DND-41 (cell line): ENCODE measurements around the gene NR1D1.

ENCODE experiments used
- ATAC-seq: fragments of 200-7000 bp; cut with Tn5 transposase; 3 replicates; pipeline ENCODE4 v1.9.1; 2021; ENCODE audit warnings: low read depth; ENCODE audit not compliant: insufficient read depth
- DNase-seq: peaks from one replicate; pipeline ENCODE4 v3.0.0-alpha.2; 2020
- H2AFZ ChIP-seq: 2 replicates; pipeline ENCODE4 v1.6.0; 2012; ENCODE audit warnings: low read depth, low read length
- H3K27ac ChIP-seq: 2 replicates; pipeline ENCODE4 v1.5.1; 2012; ENCODE audit warnings: low read length, inconsistent platforms
- H3K27me3 ChIP-seq: fragments of 200-600 bp; sonication (generic); 2 replicates; pipeline ENCODE4 v1.6.0; 2012; ENCODE audit warnings: low read length, mild to moderate bottlenecking, inconsistent platforms; ENCODE audit not compliant: insufficient read depth, poor library complexity
- H3K36me3 ChIP-seq: 2 replicates; pipeline ENCODE4 v1.5.1; 2012; ENCODE audit warnings: low read length, inconsistent platforms; ENCODE audit not compliant: insufficient read depth
- H3K4me1 ChIP-seq: 2 replicates; pipeline ENCODE4 v1.5.1; 2012; ENCODE audit warnings: mild to moderate bottlenecking, low read length; ENCODE audit not compliant: insufficient read depth
- H3K4me2 ChIP-seq: 2 replicates; pipeline ENCODE4 v1.6.0; 2012; ENCODE audit warnings: mild to moderate bottlenecking, moderate library complexity, low read length, inconsistent platforms; ENCODE audit not compliant: insufficient read depth
- H3K4me3 ChIP-seq, 2 experiments: fragments of 200-600 bp in 1 of 2; shearing (Covaris generic) in 1 of 2; 2 replicates each; pipeline ENCODE4 v1.5.1; 2012 to 2016; ENCODE audit warnings: inconsistent platforms in 2 of 2, low read length in 2 of 2, mild to moderate bottlenecking in 2 of 2, low read depth in 1 of 2, moderate library complexity in 1 of 2
- H3K79me2 ChIP-seq: 2 replicates; pipeline ENCODE4 v1.6.0; 2012; ENCODE audit warnings: low read length, inconsistent platforms; ENCODE audit not compliant: insufficient read depth
- H3K9ac ChIP-seq: 2 replicates; pipeline ENCODE4 v1.6.0; 2012; ENCODE audit warnings: low read depth, mild to moderate bottlenecking, inconsistent platforms, low read length, moderate library complexity
- H3K9me3 ChIP-seq: 2 replicates; pipeline ENCODE4 v1.5.1; 2012; ENCODE audit warnings: low read length, moderate library complexity, mild to moderate bottlenecking, inconsistent platforms; ENCODE audit not compliant: insufficient read depth, severe bottlenecking
- H4K20me1 ChIP-seq: 2 replicates; pipeline ENCODE4 v1.6.0; 2012; ENCODE audit warnings: low read length; ENCODE audit not compliant: insufficient read depth
- CTCF ChIP-seq: IDR thresholded peaks from 2 replicates; pipeline ENCODE4 v1.5.1; 2012; ENCODE audit warnings: borderline replicate concordance, low read length, moderate library complexity, mild to moderate bottlenecking; ENCODE audit not compliant: poor library complexity, severe bottlenecking; ENCODE audit errors: extremely low read depth
- EZH2 ChIP-seq: IDR thresholded peaks from 3 replicates; pipeline ENCODE4 v1.6.1; 2012; ENCODE audit warnings: borderline replicate concordance, low read depth, mild to moderate bottlenecking, moderate library complexity, low read length, inconsistent platforms; ENCODE audit not compliant: severe bottlenecking

NR1D1 gene

DNA sequence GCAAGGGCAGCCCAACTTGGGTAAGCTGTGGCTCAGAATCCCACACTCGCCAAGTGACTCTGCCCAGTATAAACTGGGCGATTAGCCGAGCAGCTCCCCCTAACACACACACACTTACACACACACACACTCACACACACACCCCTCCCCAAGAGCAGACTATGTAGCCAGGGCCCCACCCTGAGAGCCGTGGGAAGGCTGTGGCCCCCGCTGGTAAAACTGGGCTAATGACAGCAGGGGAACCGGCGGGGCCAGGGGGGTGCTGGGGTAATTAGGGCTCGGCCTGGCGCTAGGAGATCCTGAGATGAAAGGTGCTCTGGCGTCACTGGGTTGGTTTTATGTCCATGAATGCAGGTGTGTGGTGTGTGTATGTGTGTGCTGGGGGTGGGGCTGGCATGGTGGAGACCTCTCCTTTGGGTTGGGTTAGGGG lies 38.8 kb downstream of the NR1D1 start:
- peak overlapping the region; percentile 69; the same call in 1 of the 2 replicates for H2AFZ ChIP-seq
- DNase-seq (no peak), ATAC-seq (no peak)
- no peak overlapping the region for H3K4me3 ChIP-seq
- H3K9me3 ChIP-seq = no peaks in the 10 kb centered on the region
- H4K20me1 ChIP-seq = no peaks in the 10 kb centered on the region
- no peak for TF ChIP-seq EZH2
- TF ChIP-seq CTCF = no peak
- no peaks in the 10 kb centered on the region for H3K27me3 ChIP-seq
- H3K79me2 ChIP-seq = peaks cover 32% of the 10 kb centered on the region
- no peak overlapping the region for H3K9ac ChIP-seq
- H3K27ac ChIP-seq = no peak overlapping the region
- H3K36me3 ChIP-seq = no peaks in the 10 kb centered on the region; the same call in 1 of the 2 replicates
- H3K4me2 ChIP-seq = peak overlapping the region; percentile 95; the same call in 1 of the 2 replicates
- H3K4me1 ChIP-seq = peaks cover 34% of the 10 kb centered on the region

DNA sequence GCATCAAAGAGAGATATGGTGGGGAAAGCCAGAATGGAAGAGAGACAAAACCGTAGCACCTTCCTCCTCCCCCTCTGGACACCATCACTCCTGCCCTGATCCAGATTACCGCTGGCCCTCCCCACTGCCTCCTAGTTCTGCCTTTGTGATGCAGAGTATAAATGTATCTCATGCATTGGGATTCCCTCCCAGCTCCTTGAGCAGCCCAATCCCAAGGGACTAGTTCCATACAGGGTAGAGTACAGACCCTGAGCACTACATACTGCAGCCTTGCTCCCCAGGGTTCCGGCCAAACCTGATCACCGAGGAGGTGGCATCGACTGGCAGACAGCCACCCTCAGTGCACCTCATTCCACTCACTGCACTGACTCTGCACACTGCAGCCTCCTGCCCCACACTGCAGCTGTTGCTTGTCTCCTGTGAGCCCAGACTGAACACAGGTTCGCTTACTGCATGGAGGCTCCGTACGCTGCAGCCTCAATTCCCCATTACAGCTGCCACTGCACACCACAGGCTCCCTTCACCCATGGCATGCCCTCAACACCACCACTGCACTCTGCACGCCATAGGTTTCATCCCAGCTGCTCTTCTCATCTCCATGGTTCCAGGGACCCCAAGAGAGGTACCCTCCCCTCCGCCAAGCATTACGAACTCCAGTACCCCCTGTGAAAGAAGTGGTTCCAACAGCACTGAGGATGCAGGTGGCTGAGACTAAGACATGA lies 39.3 kb downstream of the NR1D1 start:
- Histone ChIP-seq H3K4me1 (peaks cover 33% of the 10 kb centered on the region), H3K36me3 (no peaks in the 10 kb centered on the region; the same call in 1 of the 2 replicates), H3K4me3 (no peak overlapping the region), H3K27ac (no peak overlapping the region), H3K9me3 (no peaks in the 10 kb centered on the region), H3K27me3 (no peaks in the 10 kb centered on the region), H4K20me1 (no peaks in the 10 kb centered on the region), H3K9ac (no peak overlapping the region), H3K79me2 (peaks cover 30% of the 10 kb centered on the region), H3K4me2 (no peak overlapping the region), H2AFZ (no peak overlapping the region)
- TF ChIP-seq CTCF (no peak), EZH2 (no peak)
- ATAC-seq (no peak), DNase-seq (no peak)

- ATAC-seq = no peak
- no peak overlapping the region for H3K4me2 ChIP-seq
- peaks cover 21% of the 10 kb centered on the region for H3K79me2 ChIP-seq
- no peak overlapping the region for H3K27ac ChIP-seq
- DNase-seq = no peak
- H3K27me3 ChIP-seq = no peaks in the 10 kb centered on the region
- peaks cover 26% of the 10 kb centered on the region for H3K4me1 ChIP-seq
- no peak overlapping the region for H2AFZ ChIP-seq
- no peak overlapping the region for H3K4me3 ChIP-seq
- no peak overlapping the region for H3K9ac ChIP-seq
- TF ChIP-seq CTCF (no peak), EZH2 (no peak)
- no peaks in the 10 kb centered on the region for H3K9me3 ChIP-seq
- no peaks in the 10 kb centered on the region; the same call in 1 of the 2 replicates for H3K36me3 ChIP-seq
- no peaks in the 10 kb centered on the region for H4K20me1 ChIP-seq
Measured at GRCh38 chr17:40059729-40060475, 40.5 kb downstream of the NR1D1 start.
